ENCODE measurements around the gene SAMHD1.
"Not testable (repeated sequence)": the region's sequence is repeated elsewhere in the genome, so short reads cannot be mapped to it uniquely, and the experiment has no call there.

Gene SAMHD1

DNA sequence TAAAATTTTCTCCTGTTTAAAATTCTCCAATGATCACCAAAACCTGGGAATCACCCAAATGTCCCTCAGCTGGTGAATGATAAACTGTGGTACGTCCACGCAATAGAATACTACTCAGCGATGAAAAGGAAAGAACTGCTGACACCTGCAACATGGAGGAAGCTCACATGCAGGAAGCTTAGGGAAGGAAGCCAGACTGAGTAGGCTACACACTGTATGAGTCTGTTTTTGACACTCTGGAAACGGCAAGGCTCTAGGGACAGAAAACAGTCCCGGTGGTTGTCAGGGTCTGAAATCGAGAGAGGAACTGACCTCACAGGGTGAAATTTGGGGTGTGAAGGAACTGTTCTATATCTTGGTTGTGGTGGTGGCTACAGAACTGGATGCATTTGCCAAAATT, 100.7 kb downstream of the SAMHD1 start:
- no peak for DNase-seq

DNA sequence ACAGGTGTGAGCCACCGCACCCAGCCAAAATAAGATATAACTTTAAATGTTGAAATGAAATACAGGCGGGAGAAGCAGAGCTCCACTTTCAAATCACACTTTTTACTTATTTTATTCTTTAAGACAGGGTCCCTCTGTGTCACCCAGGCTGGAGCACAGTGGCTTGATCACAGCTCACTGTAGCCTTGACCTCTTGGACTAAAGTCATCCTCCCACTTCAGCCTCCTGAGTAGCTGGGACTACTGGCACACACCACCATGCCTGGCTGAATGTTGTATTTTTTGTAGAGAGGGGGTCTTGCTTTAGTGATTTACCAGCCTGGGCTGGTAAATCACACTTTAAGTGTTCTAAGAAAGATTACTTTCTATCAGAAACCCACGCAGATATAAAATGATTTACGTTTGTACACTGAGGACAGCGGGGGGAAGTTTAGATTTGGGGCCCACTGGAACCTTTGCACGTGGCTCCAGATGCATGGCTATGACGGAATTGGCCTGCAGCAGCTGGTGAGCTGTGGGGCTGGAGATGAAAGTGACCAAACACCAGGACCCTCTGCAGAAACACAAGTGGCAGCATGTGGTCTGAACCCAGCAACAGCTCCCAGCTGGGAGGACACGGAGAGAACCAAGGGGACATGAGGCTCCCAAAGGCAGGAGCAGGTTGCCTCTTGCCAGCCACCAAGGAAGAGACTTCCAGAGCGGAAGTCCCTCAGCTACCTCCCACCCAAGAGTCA, 102.0 kb downstream of the SAMHD1 start:
- DNase-seq = no peak

DNA sequence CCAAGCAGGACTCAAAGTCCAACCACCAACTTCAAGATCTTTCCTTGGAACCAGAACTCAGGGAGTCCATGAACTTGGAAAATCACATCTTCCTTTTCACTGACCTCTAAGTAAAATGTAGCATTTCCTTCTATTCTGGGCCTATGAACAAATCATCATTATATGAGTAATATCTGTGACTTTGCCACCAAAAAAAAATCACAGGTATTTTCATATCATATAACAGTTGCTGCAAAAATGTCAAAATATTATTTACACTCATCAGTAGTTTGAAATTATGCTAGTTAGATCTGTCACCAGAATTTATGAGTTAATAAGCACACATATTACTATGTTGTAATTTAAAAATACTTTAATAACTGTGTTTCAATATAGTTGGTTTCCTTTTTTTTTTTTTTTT, 102.8 kb downstream of the SAMHD1 start:
- DNase-seq = no peak

DNA sequence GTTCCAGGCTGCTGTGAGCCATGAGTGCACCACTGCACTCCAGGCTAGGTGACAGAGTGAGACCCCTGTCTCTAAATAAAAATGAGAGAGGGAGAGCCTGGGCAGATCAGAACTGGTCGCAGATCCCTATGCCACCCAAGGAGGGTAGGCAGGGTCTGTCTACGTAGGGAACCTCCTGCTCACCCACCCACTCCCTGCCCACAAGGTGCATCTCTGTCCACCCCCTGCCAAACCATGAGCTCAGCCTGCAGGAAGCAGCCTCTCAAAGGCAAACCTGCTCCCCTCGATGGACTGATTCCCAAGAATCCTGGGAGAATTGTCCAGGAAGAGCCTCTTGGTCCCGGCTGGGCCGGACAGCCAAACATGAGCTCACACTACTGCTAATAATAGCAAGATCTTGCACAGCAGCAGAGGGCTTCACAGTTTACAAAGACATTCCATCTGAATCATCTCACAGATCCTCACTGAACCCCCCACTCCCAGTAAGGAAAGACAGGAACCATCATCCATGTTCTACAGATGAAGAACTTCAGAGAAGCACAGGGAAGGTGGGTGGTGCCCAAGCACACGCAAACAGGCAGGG, 103.3 kb downstream of the SAMHD1 start:
- DNase-seq = no peak

DNA sequence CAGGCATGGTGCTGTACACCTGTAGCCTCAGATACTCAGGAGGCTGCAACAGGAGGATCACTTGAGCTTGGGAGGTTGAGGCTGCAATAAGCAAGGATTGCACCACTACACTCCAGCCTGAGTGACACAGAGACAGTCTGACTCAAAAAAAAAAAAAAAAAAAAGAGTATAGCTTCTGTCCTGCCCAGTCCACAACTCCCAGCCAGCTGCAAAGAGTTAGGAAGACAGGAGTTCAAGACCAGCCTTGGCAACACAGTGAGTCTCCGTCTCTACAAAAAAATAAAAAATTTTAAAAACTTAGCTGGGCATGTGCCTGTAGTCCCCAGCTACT, 103.8 kb downstream of the SAMHD1 start:
- no peak for DNase-seq

DNA sequence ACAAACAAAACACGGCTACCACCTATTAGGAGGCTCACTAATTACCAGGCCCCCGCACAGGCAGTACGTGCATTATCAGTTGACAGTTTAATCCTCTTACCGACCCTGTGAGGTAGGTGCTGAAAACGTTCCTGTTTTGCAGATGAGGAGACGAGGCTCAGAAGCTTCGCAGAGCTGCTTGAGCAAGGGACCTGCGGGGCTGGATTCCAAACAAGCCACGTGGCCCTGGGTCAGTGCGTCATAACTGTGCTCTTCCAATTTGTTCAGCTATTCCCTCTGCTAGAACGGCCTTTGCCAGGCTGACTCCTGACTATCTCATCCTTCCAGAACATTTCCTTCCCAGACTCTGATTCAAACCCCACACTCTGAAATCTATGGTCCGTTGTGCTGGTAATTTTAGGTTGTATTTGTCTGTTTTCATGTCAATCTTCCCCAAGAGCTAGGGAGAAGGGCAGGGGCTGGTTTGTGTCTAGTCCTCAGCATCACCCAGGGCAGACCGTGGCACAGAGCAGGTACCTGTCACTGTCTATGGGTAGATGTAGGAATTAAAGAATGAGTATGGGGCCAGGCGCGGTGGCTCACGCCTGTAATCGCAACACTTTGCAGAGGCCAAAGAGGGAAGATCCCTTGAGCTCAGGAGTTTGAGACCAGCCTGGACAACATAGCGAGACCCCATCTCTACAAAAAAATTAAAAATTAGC, 104.3 kb downstream of the SAMHD1 start:
- no peak for DNase-seq

DNA sequence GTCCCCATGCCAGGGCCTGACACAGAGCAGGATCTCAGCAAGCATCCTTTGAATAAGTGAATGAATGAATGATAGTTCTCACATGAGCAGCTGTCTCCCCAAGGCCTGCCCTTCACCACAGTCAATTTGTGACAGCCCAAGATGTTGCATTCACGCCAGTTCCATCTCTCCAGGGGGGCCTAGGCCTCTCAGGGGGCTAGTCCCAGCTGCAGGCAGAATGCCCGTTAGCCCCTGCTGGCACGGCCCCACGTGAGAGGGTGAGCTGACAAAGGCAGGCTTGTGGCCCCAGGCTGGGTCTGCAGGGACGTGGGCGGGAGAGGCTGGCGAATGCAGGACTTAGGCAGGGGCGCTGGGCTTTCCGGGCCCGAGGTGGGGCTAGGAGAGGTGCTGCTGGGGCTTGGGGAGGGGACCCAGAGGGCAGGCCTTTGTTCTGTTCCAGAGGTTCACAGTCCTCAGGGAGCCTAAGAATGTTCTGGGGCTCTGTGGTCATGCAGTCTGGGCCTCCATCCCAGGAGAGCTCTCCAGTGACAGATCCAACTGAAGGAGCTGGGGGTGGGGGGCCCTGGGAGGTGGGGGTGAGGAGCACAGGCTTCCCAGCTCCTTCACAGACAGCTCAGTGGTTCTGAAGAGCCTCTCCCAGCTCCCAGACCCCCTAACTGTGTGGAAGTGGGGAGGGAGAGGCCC, 106.1 kb downstream of the SAMHD1 start:
- no peak for DNase-seq

DNA sequence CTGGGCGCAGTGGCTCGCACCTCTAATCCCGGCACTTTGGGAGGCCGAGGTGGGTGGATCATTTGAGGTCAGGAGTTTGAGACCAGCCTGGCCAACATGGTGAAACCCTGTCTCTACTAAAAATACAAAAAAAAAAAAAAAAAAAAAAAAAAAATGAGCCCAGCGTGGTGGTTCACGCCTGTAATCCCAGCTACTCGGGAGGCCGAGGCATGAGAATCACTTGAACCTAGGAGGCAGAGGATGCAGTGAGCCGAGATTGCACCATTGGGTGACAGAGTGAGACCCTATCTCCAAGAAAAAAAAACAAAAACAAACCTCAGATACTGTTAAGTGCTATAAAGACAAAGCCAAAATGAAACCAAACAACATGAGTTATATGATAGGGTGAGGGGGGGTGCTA, 110.5 kb downstream of the SAMHD1 start:
- DNase-seq = not testable (repeated sequence)

Data from activated CD4-positive, alpha-beta T cell treated with anti-CD3 and anti-CD28 coated beads, Interleukin-10, Interleukin-2, amounts not matched to agents 100 ng/mL and 50 ng/mL, durations not matched to agents 16 hours and 8 hours (primary cell).